ENCODE data around the gene CD99L2.

The CD99L2 gene

GRCh38 chrX:150762258-150763165, 136.0 kb downstream of the CD99L2 start:
- Mint-ChIP-seq H3K36me3 (ENCODE audit: low read depth) (peaks cover 41% of the 10 kb centered on the region), H3K4me1 (ENCODE audit: low read depth) (peaks cover 5% of the 10 kb centered on the region), H3K27ac (no peak overlapping the region), H3K27me3 (no peaks in the 10 kb centered on the region), H3K4me3 (no peak overlapping the region), H3K9me3 (no peaks in the 10 kb centered on the region)
- DNase-seq, result no peak

- DNase-seq, result no peak
- no peaks in the 10 kb centered on the region for H3K27me3 Mint-ChIP-seq
- no peak overlapping the region for H3K27ac Mint-ChIP-seq
- no peaks in the 10 kb centered on the region for H3K9me3 Mint-ChIP-seq
- peaks cover 48% of the 10 kb centered on the region for H3K36me3 Mint-ChIP-seq (ENCODE audit: low read depth)
- H3K4me1 Mint-ChIP-seq (ENCODE audit: low read depth), result no peaks in the 10 kb centered on the region
- H3K4me3 Mint-ChIP-seq, result no peak overlapping the region
Observed at GRCh38 chrX:150761819-150762216, 136.7 kb downstream of the CD99L2 start.

DNA sequence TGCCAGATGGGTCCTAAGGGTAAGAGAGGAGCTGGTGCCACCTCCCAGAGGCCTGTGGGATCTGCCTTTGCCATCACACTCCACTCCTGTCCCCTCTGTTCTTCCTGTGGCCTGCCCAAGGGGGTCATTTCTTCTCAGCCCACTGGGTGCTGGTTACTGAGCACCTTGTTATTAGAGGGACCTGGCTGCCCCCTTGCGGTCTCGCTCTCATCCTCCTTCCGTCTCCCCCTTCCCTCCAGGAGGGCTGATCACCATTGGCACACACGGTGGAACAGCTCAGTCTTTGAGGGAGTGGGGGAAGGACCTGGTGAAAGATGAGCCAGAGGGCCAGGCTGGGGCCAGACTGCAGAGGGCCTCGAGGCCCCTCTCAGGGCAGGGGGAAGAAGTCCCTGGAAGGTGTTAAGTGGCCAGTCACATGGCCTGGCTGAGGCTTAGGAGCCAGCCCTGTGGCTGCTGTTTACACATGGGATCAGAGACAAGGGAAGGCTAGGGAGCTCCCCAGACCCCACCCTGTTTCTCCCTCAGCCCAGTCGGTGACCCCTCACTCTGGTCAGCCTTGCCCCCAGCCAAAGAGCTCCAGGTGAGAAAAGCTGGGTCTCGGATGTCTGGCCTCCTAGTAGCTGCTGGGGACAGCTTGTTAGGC, 137.2 kb downstream of the CD99L2 start:
- Mint-ChIP-seq H3K27me3 (no peaks in the 10 kb centered on the region), H3K36me3 (ENCODE audit: low read depth) (peaks cover 46% of the 10 kb centered on the region), H3K27ac (peak overlapping the region; percentile 29), H3K9me3 (no peaks in the 10 kb centered on the region), H3K4me1 (ENCODE audit: low read depth) (no peaks in the 10 kb centered on the region), H3K4me3 (no peak overlapping the region)
- no peak for DNase-seq

- no peaks in the 10 kb centered on the region for H3K27me3 Mint-ChIP-seq
- H3K9me3 Mint-ChIP-seq, result no peaks in the 10 kb centered on the region
- peaks cover 55% of the 10 kb centered on the region for H3K36me3 Mint-ChIP-seq (ENCODE audit: low read depth)
- DNase-seq, result no peak
- no peak overlapping the region for H3K4me3 Mint-ChIP-seq
- H3K4me1 Mint-ChIP-seq (ENCODE audit: low read depth), result peaks cover 7% of the 10 kb centered on the region
- H3K27ac Mint-ChIP-seq, result no peak overlapping the region
Observed at GRCh38 chrX:150759568-150760416, 138.7 kb downstream of the CD99L2 start.

DNA sequence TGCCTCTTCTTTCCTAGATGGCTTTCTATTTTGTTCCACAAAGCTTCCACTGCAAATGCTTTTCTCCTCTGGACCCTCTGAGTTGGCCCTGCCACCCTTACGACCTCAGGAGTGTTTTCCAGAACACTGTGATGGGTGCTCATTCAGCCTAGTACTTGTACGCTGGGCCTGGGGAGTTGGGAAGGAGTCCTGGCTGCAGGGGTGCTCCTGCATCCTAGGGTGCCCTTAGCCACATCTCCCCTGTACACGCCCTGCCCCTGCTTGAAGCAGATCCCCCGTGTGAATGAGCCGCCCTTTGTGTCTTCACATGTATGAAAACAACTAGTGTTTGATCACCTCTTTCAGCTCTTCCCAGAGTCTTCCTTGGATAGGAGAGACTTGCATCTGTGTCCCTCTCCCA, 141.1 kb downstream of the CD99L2 start:
- Mint-ChIP-seq H3K27me3 (no peaks in the 10 kb centered on the region), H3K4me3 (no peak overlapping the region), H3K4me1 (ENCODE audit: low read depth) (peaks cover 7% of the 10 kb centered on the region), H3K9me3 (no peaks in the 10 kb centered on the region), H3K36me3 (ENCODE audit: low read depth) (peaks cover 60% of the 10 kb centered on the region), H3K27ac (no peak overlapping the region)
- DNase-seq, result no peak

DNA sequence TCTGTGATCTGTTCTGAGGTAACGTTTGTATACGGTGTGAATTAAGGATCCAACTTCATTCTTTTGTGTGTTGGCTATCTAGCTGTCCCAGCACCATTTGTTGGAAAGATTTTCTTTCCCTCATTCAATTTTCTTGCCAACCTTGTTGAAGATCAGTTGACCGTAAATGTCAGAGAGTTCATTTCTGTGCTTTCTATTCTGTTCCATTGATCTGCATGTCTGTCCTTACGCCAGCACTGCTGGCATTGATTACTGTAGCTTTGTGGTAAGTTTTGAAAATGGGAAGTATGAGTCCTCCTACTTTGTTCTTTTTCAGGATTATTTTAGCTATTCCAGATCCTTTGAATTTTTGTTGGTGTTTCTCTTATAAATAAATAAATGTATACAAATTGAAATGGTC, 144.5 kb downstream of the CD99L2 start:
- Mint-ChIP-seq H3K27me3 (no peaks in the 10 kb centered on the region), H3K36me3 (ENCODE audit: low read depth) (peaks cover 82% of the 10 kb centered on the region), H3K27ac (peak overlapping the region; percentile 6), H3K9me3 (no peaks in the 10 kb centered on the region), H3K4me1 (ENCODE audit: low read depth) (peaks cover 7% of the 10 kb centered on the region), H3K4me3 (no peak overlapping the region)
- DNase-seq, result no peak

- DNase-seq, result no peak
- Mint-ChIP-seq H3K4me3 (no peak overlapping the region), H3K27ac (no peak overlapping the region), H3K4me1 (ENCODE audit: low read depth) (peaks cover 7% of the 10 kb centered on the region), H3K36me3 (ENCODE audit: low read depth) (peaks cover 78% of the 10 kb centered on the region), H3K27me3 (no peaks in the 10 kb centered on the region), H3K9me3 (no peaks in the 10 kb centered on the region)
Observed at GRCh38 chrX:150753357-150753756, 145.1 kb downstream of the CD99L2 start.

DNA sequence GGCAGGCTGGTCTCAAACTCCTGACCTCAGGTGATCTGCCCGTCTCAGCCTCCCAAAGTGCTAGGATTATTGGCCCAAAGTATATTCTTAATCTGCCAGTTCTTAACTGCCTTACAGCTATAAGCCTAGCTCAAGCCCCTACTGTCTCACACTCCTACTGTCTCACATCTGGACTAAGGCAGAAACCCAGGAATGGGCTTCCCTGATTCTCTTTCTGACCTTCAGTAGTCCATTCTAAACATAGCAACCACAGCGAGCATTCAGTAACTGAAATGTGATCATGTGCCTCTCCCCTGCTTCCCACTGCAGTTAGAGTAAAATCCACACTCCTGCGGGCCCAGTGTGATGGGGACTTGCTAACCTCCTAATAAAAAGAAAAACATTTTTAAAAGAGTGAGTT, 146.3 kb downstream of the CD99L2 start:
- DNase-seq, result no peak
- H3K4me3 Mint-ChIP-seq, result no peak overlapping the region
- no peak overlapping the region for H3K27ac Mint-ChIP-seq
- H3K27me3 Mint-ChIP-seq, result no peaks in the 10 kb centered on the region
- peaks cover 71% of the 10 kb centered on the region for H3K36me3 Mint-ChIP-seq (ENCODE audit: low read depth)
- no peaks in the 10 kb centered on the region for H3K9me3 Mint-ChIP-seq
- H3K4me1 Mint-ChIP-seq (ENCODE audit: low read depth), result peaks cover 7% of the 10 kb centered on the region

DNA sequence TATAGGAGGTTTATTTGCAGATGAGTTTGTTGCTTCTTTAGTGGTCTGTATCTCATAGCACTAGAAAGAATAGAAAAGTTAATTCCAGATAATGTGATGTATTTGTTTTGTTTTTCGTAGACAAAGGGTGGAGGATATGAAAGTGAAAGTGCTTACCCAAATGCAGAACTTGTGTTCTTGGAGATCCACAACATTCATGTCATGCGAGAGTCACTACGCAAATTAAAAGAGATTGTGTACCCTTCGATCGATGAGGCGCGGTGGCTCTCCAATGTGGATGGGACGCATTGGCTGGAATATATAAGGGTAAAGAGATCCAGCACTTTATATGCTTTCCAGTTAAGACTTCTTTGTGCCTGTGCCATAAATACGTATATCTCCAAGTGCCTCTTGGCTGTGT, 162.0 kb downstream of the CD99L2 start:
- H3K27ac Mint-ChIP-seq, result peak overlapping the region; percentile 65
- no peaks in the 10 kb centered on the region for H3K9me3 Mint-ChIP-seq
- peaks cover 26% of the 10 kb centered on the region for H3K4me1 Mint-ChIP-seq (ENCODE audit: low read depth)
- H3K4me3 Mint-ChIP-seq, result no peak overlapping the region
- H3K36me3 Mint-ChIP-seq (ENCODE audit: low read depth), result peaks cover 86% of the 10 kb centered on the region
- DNase-seq, result no peak
- H3K27me3 Mint-ChIP-seq, result peaks cover 19% of the 10 kb centered on the region

GRCh38 chrX:150731795-150732194, 166.7 kb downstream of the CD99L2 start:
- Mint-ChIP-seq H3K4me3 (no peak overlapping the region), H3K9me3 (no peaks in the 10 kb centered on the region), H3K27ac (peak overlapping the region; percentile 19), H3K36me3 (ENCODE audit: low read depth) (peaks cover 74% of the 10 kb centered on the region), H3K4me1 (ENCODE audit: low read depth) (peaks cover 28% of the 10 kb centered on the region), H3K27me3 (peaks cover 22% of the 10 kb centered on the region)
- DNase-seq, result peak; percentile 40

GRCh38 chrX:150730719-150731118, 167.7 kb downstream of the CD99L2 start:
- no peak for DNase-seq
- Mint-ChIP-seq H3K9me3 (no peaks in the 10 kb centered on the region), H3K4me3 (no peak overlapping the region), H3K27ac (no peak overlapping the region), H3K4me1 (ENCODE audit: low read depth) (peaks cover 22% of the 10 kb centered on the region), H3K36me3 (ENCODE audit: low read depth) (peaks cover 68% of the 10 kb centered on the region), H3K27me3 (peaks cover 24% of the 10 kb centered on the region)

DNA sequence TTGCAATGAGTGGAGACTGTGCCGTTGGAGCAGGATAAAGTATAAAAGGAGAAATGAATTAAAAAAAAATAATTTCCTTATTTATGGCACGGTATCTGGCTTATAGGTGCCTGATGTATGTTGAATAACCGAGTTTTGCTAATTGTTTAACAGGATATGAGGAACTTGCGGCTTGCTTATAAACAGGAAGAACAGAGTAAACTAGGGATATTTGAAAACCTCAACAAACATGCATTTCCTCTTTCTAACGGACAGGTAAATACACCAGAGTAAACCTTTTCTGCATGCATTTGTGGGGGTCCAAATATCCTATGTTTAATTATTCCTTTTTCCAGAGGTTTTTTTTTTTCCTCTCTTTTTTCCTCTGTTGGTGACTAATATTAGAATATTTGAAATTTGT, 168.5 kb downstream of the CD99L2 start:
- no peaks in the 10 kb centered on the region for H3K9me3 Mint-ChIP-seq
- H3K27ac Mint-ChIP-seq, result no peak overlapping the region
- H3K4me3 Mint-ChIP-seq, result no peak overlapping the region
- DNase-seq, result no peak
- H3K27me3 Mint-ChIP-seq, result peaks cover 25% of the 10 kb centered on the region
- peaks cover 17% of the 10 kb centered on the region for H3K4me1 Mint-ChIP-seq (ENCODE audit: low read depth)
- H3K36me3 Mint-ChIP-seq (ENCODE audit: low read depth), result peaks cover 63% of the 10 kb centered on the region

DNA sequence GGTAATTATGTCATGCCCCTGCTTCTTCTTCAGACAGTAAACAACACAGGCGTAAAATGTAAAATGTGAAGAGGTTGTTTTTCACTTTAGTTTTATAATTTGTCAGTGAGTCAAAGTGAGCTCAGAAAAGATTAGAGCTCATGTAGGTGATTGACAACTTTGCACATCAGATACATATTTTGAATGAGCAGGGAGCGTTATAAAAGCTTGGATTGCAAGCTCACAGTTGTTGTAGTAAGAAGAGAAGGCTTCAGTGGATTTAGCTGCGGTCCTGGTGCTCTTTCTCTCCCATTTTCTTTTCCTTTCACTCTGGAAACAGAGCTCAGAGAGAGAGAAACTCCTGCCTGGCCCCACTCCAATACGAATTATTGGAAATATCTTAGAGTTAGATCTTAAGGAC, 178.8 kb downstream of the CD99L2 start:
- Mint-ChIP-seq H3K27me3 (peaks cover 18% of the 10 kb centered on the region), H3K9me3 (no peaks in the 10 kb centered on the region), H3K27ac (no peak overlapping the region), H3K4me3 (no peak overlapping the region), H3K36me3 (ENCODE audit: low read depth) (peaks cover 27% of the 10 kb centered on the region), H3K4me1 (ENCODE audit: low read depth) (peaks cover 26% of the 10 kb centered on the region)
- DNase-seq, result no peak

Data from activated T-cell treated with anti-CD3 and anti-CD28 coated beads, Interleukin-2, amount 50 U/mL, for 24 hours (primary cell).